HG03460 (cell line): ENCODE results near the gene EPN2.

Source experiments
- ATAC-seq: cut with Tn5 transposase; IDR thresholded peaks from one replicate; pipeline ENCODE4 v1.9.1; 2021; ENCODE audit not compliant: unreplicated experiment

The EPN2 gene

GRCh38 chr17:19308398-19308797 is 71.2 kb downstream of the EPN2 start:
- ATAC-seq = no peak

DNA sequence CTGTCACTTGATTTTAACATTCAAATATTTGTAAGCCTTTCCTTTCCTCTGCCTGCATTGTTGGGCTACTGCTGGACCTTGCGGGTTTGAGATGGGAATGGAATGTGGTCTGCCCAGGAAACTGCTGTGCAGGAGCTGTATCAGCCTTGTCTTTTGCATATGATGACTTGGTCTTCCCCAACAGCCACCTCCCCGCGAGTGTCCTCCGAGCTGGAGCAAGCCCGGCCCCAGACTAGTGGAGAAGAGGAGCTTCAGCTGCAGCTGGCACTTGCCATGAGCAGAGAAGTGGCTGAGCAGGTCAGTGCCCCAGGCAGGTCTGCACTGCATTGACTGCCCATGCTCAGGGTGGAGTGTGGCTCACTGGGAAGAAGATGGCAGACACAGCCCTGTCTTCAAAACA is 72.5 kb downstream of the EPN2 start:
- ATAC-seq = no peak

DNA sequence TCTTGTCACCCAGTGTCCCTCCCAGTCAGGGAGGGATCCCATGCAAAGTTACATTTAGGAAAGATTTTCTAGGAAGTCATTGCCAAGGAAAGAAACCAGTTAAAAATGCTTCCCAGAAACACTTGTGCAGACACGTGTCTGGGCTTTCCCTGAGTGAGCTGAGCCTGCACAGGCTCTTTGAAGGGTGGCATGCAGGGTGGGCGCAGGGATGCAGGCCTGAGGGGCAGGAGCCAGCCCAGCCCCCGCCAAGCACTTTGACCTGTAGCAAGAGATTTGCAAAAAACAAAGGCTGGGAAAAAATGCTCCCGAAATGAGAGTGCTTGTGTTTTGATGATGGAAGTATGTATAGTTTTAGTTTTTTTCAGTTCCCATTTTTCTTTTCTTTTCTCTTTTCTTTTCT is 73.0 kb downstream of the EPN2 start:
- ATAC-seq = no peak

DNA sequence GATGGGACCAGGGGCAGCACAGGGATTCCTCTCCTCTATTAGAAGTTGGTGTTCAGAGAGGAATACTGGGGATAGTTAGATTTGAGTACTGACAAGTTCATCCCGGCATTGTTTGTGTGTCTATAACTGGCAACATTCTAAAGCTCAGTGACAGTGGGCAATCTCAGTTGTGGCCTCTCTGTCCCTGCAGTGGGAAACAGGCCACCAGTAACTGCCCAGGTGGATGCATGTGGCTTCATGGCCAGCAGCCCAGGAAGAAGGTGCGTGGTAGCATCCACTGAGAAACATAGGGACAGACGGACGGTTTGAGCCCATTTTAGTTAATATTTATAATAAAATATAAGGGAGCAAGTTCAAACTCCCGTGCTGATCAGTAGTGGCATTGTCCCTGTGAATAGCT is 73.8 kb downstream of the EPN2 start:
- ATAC-seq = no peak

- no peak for ATAC-seq
These were observed 74.5 kb downstream of the EPN2 start for GRCh38 chr17:19311421-19312215.

DNA sequence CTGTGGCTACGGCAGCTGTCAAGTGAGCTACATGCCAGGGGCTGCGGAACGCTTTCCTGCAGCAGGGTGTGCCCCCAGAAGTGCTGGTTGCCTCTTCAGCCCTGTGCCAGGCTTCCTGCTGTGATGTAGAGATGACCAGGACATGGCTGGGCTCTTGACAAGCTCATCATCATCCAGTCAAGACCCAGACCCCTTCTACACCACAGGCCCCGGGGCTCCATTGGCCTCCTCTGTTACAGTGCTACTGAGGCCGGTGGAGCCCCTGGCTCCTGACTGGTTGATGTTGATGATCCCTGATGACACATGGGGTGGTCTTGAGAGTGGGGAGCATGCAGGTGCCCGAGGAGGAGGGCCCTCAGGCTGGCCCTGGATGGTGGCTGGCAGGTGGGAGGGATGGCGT is 75.2 kb downstream of the EPN2 start:
- ATAC-seq = no peak

GRCh38 chr17:19313066-19313745 is 76.0 kb downstream of the EPN2 start:
- ATAC-seq = no peak

GRCh38 chr17:19313746-19314651 is 76.8 kb downstream of the EPN2 start:
- ATAC-seq = no peak

DNA sequence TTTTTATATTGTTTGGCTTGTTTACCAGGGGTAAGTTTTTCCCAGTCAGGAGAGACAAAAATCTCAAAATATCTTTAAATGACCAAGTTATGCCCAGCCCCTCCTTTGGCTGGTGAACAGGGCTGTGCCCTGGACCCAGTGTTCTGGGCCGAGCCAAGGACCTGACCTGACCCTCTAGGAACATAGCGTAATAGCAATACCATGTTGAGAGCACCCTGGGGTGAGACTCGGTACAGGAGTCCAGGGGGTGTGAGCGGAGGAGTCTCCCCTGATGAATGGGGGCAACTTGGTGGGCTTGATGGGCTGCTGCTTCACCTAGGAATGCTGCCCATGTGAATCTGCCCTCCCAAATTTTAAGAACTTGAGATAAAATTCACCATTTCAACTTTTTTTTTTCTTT is 77.9 kb downstream of the EPN2 start:
- no peak for ATAC-seq

DNA sequence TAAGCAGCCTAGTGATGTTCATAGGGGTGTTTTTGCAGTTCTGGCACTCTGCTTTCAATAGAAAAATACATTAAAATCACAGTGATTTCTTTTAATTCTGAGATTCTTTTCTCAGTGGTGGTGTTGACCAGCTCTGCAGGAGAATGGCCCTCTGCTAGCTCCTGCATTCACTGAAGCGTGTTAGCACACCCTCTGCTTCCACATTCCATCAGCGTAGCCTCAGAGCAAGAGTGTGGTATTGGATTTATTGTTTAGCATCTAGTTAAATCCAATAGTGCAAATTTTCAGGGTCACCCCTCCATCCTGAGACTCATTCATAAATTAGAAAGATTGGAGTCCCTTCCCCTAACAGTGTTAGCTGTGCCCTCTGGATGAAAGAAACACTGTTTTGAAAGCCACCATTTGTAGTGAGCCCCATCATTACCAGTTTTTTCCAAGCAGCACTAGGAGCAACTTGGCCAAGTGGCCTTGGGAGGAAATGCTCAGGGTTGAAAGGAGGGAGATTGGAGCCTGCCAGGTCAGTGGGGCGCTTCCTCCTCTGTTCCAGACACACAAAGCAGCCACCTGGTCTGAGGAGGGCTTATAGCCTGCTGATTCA is 79.7 kb downstream of the EPN2 start:
- ATAC-seq = no peak

DNA sequence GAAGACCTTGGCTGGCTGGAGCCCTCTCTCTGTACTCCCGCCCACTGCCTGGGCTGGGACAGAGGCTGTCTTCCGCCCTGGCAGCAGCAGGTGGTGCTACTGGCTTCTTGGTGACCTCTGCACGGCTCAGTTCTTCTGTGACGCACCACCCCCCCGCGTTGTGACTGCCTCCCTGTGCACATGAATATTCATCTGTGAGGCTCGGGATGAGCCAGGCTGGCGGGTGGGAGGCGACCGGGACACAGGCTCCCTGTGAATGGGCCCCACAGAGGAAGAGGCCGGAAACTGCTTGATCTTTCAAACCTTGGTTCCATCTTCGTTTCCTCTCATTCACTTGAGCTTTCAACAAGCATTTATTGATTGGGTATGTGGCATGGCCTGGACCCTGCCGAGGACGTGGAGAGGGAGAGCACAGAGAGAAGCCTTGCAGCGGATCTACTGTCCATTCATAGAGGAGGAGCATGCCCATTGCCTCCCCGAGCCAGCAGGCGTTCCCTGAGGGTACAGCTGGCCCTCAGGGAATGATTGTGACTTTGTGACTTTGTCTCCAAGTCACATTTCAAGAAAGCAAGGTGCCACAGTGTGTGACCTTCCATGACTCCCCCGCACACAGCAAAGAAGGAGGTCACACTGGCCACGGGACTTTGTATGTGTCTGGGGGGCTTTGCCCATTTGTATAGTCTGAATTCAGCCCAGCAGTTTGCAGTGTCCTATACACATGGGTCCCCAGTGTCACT is 80.4 kb downstream of the EPN2 start:
- ATAC-seq = no peak

DNA sequence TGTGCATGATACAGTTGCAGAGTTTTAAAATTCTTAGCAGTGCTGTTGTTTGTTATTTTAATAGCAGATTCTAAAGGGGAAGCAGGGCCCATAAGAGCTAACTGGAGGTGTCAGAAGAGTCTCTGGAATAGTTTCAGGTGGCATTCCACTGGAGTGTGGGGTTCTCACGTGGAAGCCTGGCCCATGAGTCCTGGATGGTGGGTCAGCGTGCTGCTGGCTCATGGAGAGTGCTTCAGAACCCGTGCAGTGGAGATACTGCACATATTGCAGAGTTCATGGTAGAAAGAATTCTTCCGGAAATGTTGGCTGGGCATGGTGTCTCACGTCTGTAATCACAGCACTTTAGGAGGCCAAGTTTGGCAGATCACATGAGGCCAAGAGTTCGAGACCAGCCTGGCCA is 81.4 kb downstream of the EPN2 start:
- no peak for ATAC-seq

DNA sequence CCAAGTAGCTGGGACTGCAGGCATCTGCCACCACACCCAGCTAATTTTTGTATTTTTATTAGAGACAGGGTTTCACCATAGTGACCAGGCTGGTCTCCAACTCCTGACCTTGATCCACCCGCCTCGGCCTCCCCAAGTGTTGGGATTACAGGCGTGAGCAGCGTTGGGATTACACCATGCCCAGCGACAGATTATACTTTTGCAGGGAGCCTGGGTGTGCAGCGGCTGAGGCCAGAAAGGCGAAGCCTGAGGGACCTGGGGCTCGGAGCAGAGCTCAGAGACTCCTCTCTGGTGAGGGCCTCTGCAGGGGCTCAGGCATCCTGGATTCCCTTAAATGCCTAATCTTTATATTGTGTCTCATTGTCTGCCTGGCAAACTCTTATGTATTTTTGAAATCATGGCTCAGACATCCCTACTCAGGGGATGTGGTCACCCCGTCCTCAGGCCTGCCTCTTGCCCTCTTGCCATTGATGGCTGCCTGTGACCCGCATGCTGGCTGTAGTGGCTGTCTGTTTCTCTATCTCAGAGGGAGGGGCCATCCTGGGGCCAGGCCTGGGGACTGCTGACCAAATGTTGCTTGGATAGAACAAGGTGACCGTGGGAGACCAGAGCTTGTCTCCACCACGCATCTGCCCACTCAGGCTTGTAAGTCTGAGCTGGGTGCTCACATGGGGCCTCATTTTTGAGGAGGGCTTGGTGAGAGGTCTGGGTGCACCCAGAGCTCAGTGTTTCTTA is 82.8 kb downstream of the EPN2 start:
- ATAC-seq = no peak

DNA sequence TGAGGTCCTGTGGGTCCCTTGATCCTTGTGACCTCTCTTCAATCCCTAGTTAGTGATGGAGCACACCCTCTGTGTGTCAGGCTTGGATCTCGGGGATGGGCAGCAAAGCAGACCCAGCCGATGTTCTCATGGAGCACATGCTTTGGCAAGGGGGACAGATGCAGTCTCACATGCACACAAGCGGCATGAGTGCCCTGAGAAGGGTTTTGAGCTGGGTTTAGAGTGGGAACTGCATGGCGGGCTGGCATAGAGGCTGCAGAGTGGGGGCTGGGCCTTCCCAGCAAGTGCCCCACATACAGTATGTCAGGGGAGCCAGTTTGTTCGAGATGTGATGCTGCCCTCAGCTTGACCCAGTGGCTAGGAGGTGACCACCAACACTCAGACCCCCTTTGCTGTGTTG is 83.7 kb downstream of the EPN2 start:
- no peak for ATAC-seq

DNA sequence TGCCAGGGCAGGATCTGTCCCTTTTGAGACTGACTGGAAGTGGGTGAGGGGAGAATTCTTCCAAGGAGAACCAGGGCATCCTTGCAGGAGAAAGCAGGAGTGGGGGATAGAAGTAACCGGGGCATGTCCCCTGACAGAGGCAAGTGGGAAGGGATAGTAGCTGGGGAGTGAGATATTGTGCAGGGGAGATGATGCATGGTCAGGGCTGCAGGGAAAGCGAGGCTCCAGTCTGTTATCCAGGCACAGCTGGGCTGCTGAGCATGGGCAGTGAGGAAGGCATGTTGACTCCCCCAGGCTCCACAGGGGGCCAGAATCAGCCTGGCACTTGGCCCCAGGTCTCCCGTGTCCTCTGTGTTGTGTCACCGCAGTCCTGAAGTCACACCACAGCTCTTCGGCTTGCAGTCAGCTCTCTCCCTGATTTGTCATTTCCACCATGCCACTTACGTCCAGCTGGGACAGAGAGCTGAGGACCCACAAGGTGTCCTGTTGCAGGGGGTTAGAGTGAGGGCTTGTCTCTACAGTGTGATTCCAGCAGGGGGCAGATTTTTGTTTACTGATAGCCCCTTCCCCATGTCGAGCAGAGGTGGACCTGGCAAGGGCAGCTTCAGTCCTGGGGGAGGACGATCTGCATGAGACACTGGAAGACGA is 84.4 kb downstream of the EPN2 start:
- no peak for ATAC-seq

DNA sequence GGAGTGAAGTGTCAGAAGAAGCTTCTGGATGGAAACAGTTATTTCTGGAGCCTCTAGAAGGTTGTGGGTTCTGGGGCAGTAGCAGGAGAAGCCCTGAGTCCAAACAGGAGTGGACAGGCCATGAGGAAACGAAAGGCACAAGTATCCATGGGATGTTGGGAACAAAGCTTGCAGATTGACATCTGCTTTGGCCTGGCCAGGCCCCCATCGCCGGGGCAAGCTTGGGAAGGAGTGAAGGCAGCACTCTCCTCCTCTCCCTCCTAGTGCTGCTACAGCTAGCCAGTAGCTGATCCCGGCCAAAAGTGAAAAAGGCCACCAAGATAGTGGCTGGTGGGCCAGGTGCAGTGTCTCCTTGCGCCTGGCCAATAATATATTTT is 85.0 kb downstream of the EPN2 start:
- ATAC-seq = no peak

DNA sequence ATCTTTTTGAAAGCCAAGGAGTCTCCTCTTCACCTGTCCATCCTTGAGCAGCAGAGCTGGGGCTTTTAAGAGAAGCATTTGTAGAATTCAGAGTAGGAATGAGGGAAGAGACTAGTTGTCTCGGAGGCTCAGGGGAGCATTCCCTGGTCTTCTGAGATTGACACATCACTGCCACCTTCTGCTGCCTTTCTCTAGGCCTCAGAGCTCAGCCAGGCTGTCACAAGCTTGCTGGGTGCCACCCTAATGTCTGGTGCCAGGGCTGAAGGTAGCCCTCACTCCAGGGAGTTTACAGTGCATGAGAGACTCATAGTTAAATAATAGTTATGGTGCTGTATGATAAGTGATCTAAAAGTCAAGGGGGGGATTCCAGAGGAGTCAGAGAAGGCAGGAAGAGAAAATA is 85.7 kb downstream of the EPN2 start:
- ATAC-seq = no peak

DNA sequence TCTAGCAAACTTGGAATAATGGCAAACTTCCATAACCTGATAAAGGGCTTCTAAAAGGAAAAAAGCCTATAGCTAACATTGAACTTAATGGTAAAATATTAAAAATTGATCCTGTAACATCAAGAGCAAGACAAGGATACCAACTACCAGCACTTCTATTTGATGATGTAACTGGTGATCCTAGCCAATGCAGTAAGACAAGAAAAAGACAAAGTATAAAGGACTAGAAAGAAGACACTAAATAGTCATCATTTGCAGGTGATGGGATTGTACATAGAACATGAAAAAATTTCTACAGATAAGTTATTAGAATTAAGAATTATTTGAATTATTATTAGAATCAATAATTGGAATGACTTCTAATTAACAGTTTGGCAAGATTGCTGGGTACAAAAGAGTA is 88.4 kb downstream of the EPN2 start:
- no peak for ATAC-seq

GRCh38 chr17:19327031-19327783 is 90.0 kb downstream of the EPN2 start:
- ATAC-seq = no peak
